ENCODE results near the gene TMEM95.
A peak's percentile ranks its signal among the peaks of the same experiment; 100 is the strongest.

The TMEM95 gene

GRCh38 chr17:7355053-7355452, at the start of gene TMEM95:
TMEM95 (plus strand) TSS chr17:7355156; CDS start chr17:7355205, 49 bp downstream.
- no peak for DNase-seq

GRCh38 chr17:7306911-7307685, 47.9 kb upstream of the TMEM95 start, which contains the start of gene EIF5A:
EIF5A (plus strand) TSS chr17:7307628; CDS start chr17:7309636, 2,008 bp downstream.
- peak; percentile 98 for DNase-seq

GRCh38 chr17:7307686-7308624, 47.0 kb upstream of the TMEM95 start:
- no peak for DNase-seq

- no peak for DNase-seq
Measured at GRCh38 chr17:7308625-7309433, 46.1 kb upstream of the TMEM95 start.

- DNase-seq = no peak
Measured at GRCh38 chr17:7309628-7310027, 45.3 kb upstream of the TMEM95 start.

GRCh38 chr17:7311110-7311705, 43.7 kb upstream of the TMEM95 start:
- no peak for DNase-seq

GRCh38 chr17:7312432-7313087, 42.4 kb upstream of the TMEM95 start:
- no peak for DNase-seq

- DNase-seq = no peak
Measured at GRCh38 chr17:7313088-7313889, 41.7 kb upstream of the TMEM95 start.

GRCh38 chr17:7313890-7314718, 40.9 kb upstream of the TMEM95 start:
- no peak for DNase-seq

GRCh38 chr17:7314719-7315569, 40.0 kb upstream of the TMEM95 start, which contains the start of gene GPS2:
GPS2 (minus strand) TSS chr17:7315360; CDS start chr17:7315052, 308 bp downstream.
- DNase-seq = peak; percentile 74

GRCh38 chr17:7315570-7316235, 39.3 kb upstream of the TMEM95 start:
- DNase-seq = no peak

GRCh38 chr17:7317161-7317803, 37.7 kb upstream of the TMEM95 start:
- DNase-seq = no peak

- DNase-seq = no peak
Measured at GRCh38 chr17:7318121-7318860, 36.7 kb upstream of the TMEM95 start.

- no peak for DNase-seq
Measured at GRCh38 chr17:7321466-7321865, 33.5 kb upstream of the TMEM95 start.

- DNase-seq = no peak
Measured at GRCh38 chr17:7322520-7323194, 32.3 kb upstream of the TMEM95 start.

GRCh38 chr17:7323731-7324437, 31.1 kb upstream of the TMEM95 start:
- DNase-seq = no peak

All from NCI-H1092 (cell line).